Measurements from ENCODE around the gene BLNK. TPM values are rescaled to one million over a fixed set of nuclear protein-coding genes. Genes with fewer than 3 reads are reported as not detected.

Gene BLNK
- total and polyA plus RNA-seq, 9 of the 15 experiments (the other 6 are each of a cell fraction or from before 2014, with no cell fraction given), result not detected

- TF ChIP-seq SNIP1 (IDR thresholded peaks at IDR 0.05; ENCODE audit: low read depth) (no peak), HBP1 (CRISPR knock-in tag; IDR thresholded peaks at IDR 0.05) (no peak)
Measured at GRCh38 chr10:96275685-96276418, 4.5 kb upstream of the BLNK start (continued).

- Histone ChIP-seq H3K9me1 (ENCODE audit: control insufficient read depth, insufficient read depth, low read length) (no peaks in the 10 kb centered on the region), H3K4me3 (no peak overlapping the region), H3K9ac (ENCODE audit: insufficient read depth in 1 of 2, low read depth in 2 of 2, low read length in 2 of 2) (no peak overlapping the region), H3K27ac (ENCODE audit: extremely low read depth, low read depth, low read length) (no peak overlapping the region), H3K4me1 (replicated peaks in 1 of 2; ENCODE audit: control insufficient read depth in 2 of 2, insufficient read depth in 2 of 2, low read length in 2 of 2) (no peaks in the 10 kb centered on the region), H4K20me1 (replicated peaks; ENCODE audit: control insufficient read depth, insufficient read depth, low read length) (no peaks in the 10 kb centered on the region), H3K4me2 (ENCODE audit: insufficient read depth, low read length) (no peak overlapping the region), H3K9me3 (replicated peaks; ENCODE audit: control insufficient read depth, insufficient read depth, low read depth, low read length) (no peaks in the 10 kb centered on the region), H3K79me2 (ENCODE audit: control insufficient read depth, insufficient read depth, low read length) (no peaks in the 10 kb centered on the region), H3K27me3 (ENCODE audit: control insufficient read depth in 2 of 2, insufficient read depth in 2 of 2, low read length in 2 of 2) (peaks cover 0 to 12% of the 10 kb centered on the region in 2 experiments; a peak in 2 of 5 replicates), H3K36me3 (ENCODE audit: control insufficient read depth, insufficient read depth, low read length) (no peaks in the 10 kb centered on the region), H2AFZ (ENCODE audit: low read depth, low read length) (no peak overlapping the region)
- ATAC-seq, result no peak
- WGBS (ENCODE audit: insufficient coverage, low coverage, missing lambda C conversion rate), result 0% methylated on average over 1 of the region's 8 CpGs
- intact Hi-C loops (cut with micrococcal nuclease), result no loop called here
- no TSS peak for BruUV-seq (replicated peaks)
- TF ChIP-seq HINFP (tag; conservative IDR thresholded peaks at IDR 0.05; ENCODE audit: low read depth) (no peak), ILK (tag; IDR thresholded peaks at IDR 0.05; ENCODE audit: borderline replicate concordance, low read depth) (no peak), ZNF609 (CRISPR knock-in tag; IDR thresholded peaks at IDR 0.05; ENCODE audit: borderline replicate concordance) (no peak), ASH1L (IDR thresholded peaks at IDR 0.05; ENCODE audit: borderline replicate concordance, low read depth, partially characterized antibody) (no peak), SUPT5H (IDR thresholded peaks at IDR 0.05) (no peak), NCOA2 (IDR thresholded peaks at IDR 0.05; ENCODE audit: partially characterized antibody in 2 of 2) (no peak), MYNN (IDR thresholded peaks at IDR 0.05) (no peak), MYNN (CRISPR knock-in tag; IDR thresholded peaks at IDR 0.05) (no peak)
- POLR2A ChIA-PET, result interaction anchor here (2.0 kb wide), 1 partner anchor 7 kb away, joined by 5 read pairs; no protein-coding TSS in a partner anchor
- in situ Hi-C loops (cut with MboI), result no loop called here
- CTCF ChIA-PET (ENCODE audit: low intra/inter-chr PET ratio), result no interaction called here
- no peak for FAIRE-seq
- DNase-seq (ENCODE audit: extremely low read depth in 1 of 4, low spot score in 3 of 4), result no peak
Measured at GRCh38 chr10:96272316-96273280, 1.2 kb upstream of the BLNK start.

Data from K562 (cell line).